ENCODE data around the gene ZNF219.

ZNF219 gene

GRCh38 chr14:21098076-21098891 is at the start of gene ZNF219:
TSS of gene ZNF219 (minus strand) at chr14:21098655. CDS start at chr14:21093591, 5,064 bp downstream.
- no peak for DNase-seq (ENCODE audit: low read depth)

GRCh38 chr14:21145437-21145836 is 47.0 kb upstream of the ZNF219 start:
- DNase-seq (ENCODE audit: low read depth) = no peak

GRCh38 chr14:21142357-21142756 is 43.9 kb upstream of the ZNF219 start:
- no peak for DNase-seq (ENCODE audit: low read depth)

- DNase-seq (ENCODE audit: low read depth) = no peak
These were observed 37.6 kb upstream of the ZNF219 start for GRCh38 chr14:21136024-21136423.

GRCh38 chr14:21133901-21134300 is 35.4 kb upstream of the ZNF219 start:
- DNase-seq (ENCODE audit: low read depth) = no peak

GRCh38 chr14:21123429-21123828 is 25.0 kb upstream of the ZNF219 start:
- no peak for DNase-seq (ENCODE audit: low read depth)

GRCh38 chr14:21121122-21121521 is 22.7 kb upstream of the ZNF219 start:
- no peak for DNase-seq (ENCODE audit: low read depth)

- no peak for DNase-seq (ENCODE audit: low read depth)
These were observed 22.2 kb upstream of the ZNF219 start for GRCh38 chr14:21120686-21121085.

GRCh38 chr14:21118933-21119332 is 20.5 kb upstream of the ZNF219 start:
- DNase-seq (ENCODE audit: low read depth) = no peak

- DNase-seq (ENCODE audit: low read depth) = no peak
These were observed 14.9 kb upstream of the ZNF219 start for GRCh38 chr14:21113369-21113768.

- no peak for DNase-seq (ENCODE audit: low read depth)
These were observed 13.8 kb upstream of the ZNF219 start for GRCh38 chr14:21112255-21112654.

- no peak for DNase-seq (ENCODE audit: low read depth)
These were observed 11.1 kb upstream of the ZNF219 start for GRCh38 chr14:21109377-21110138.

- no peak for DNase-seq (ENCODE audit: low read depth)
These were observed 10.3 kb upstream of the ZNF219 start for GRCh38 chr14:21108791-21109190.

GRCh38 chr14:21107283-21107800 is 8.9 kb upstream of the ZNF219 start:
- DNase-seq (ENCODE audit: low read depth) = no peak

GRCh38 chr14:21106498-21107282 is 8.2 kb upstream of the ZNF219 start:
- DNase-seq (ENCODE audit: low read depth) = peak; percentile 67

GRCh38 chr14:21106176-21106497 is 7.7 kb upstream of the ZNF219 start:
- no peak for DNase-seq (ENCODE audit: low read depth)

- DNase-seq (ENCODE audit: low read depth) = no peak
These were observed 6.6 kb upstream of the ZNF219 start for GRCh38 chr14:21105095-21105494.

GRCh38 chr14:21104448-21105060 is 6.1 kb upstream of the ZNF219 start:
- peak; percentile 52 for DNase-seq (ENCODE audit: low read depth)

GRCh38 chr14:21103710-21104447 is 5.4 kb upstream of the ZNF219 start:
- peak; percentile 90 for DNase-seq (ENCODE audit: low read depth)

- DNase-seq (ENCODE audit: low read depth) = no peak
These were observed 4.9 kb upstream of the ZNF219 start for GRCh38 chr14:21103411-21103709.

Data from stimulated activated CD4-positive, alpha-beta T cell treated with anti-CD3 and anti-CD28 coated beads, Interleukin-2, amount 100 ng/mL, for 4 hours (primary cell).